Measurements from ENCODE around the gene CUL4A. TPM values are rescaled to one million over a fixed set of nuclear protein-coding genes. Genes with fewer than 3 reads are reported as not detected.

The CUL4A gene
- total and polyA plus RNA-seq, 8 donors: 48.0 to 98.0 (median 87.5) TPM

DNA sequence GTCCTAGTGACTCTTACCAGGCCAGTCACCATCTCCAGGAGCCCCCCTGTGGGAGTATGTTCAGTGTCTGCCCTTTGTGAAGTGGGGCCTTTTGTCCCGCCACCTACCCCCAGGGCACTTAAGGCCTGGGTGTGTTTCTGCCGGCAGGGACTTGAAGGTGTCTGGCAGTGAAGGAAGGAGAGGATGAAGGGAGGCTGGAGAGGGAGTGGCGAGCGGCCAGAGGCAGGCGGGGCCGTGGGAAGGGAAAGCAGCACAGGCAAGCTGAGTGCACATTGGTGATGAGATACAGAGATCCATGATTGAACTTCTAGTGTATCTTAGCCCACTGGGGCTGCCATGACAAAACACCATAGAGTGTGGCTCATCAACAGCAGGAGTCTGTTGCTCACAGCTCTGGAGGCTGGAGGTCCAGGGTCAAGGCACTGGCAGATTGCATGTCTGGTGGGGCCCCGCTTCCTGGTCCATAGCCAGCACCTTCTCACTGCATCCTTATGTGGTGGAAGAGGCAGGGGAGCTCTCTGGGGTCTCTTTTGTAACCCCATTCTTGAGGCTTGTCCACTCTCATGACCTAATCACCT, 17.5 kb downstream of the CUL4A start:
- H3K27me3 ChIP-seq: no peaks in the 10 kb centered on the region
- TF ChIP-seq, protein P1, sequence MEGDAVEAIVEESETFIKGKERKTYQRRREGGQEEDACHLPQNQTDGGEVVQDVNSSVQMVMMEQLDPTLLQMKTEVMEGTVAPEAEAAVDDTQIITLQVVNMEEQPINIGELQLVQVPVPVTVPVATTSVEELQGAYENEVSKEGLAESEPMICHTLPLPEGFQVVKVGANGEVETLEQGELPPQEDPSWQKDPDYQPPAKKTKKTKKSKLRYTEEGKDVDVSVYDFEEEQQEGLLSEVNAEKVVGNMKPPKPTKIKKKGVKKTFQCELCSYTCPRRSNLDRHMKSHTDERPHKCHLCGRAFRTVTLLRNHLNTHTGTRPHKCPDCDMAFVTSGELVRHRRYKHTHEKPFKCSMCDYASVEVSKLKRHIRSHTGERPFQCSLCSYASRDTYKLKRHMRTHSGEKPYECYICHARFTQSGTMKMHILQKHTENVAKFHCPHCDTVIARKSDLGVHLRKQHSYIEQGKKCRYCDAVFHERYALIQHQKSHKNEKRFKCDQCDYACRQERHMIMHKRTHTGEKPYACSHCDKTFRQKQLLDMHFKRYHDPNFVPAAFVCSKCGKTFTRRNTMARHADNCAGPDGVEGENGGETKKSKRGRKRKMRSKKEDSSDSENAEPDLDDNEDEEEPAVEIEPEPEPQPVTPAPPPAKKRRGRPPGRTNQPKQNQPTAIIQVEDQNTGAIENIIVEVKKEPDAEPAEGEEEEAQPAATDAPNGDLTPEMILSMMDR (IDR thresholded peaks at IDR 0.05): no peak
- DNase-seq (peak in 2 of 4 donors; percentile 43 to 52), ATAC-seq (peak; percentile 59)
- H3K27ac ChIP-seq: no peak overlapping the region
- H3K9me3 ChIP-seq: no peaks in the 10 kb centered on the region
- H3K4me1 ChIP-seq: peaks cover 0 to 3% of the 10 kb centered on the region in 2 donors
- H3K36me3 ChIP-seq: peaks cover 0 to 99% of the 10 kb centered on the region in 2 donors
- intact Hi-C loops (cut with DNase I): no loop called here
- no peak overlapping the region for H3K4me3 ChIP-seq

DNA sequence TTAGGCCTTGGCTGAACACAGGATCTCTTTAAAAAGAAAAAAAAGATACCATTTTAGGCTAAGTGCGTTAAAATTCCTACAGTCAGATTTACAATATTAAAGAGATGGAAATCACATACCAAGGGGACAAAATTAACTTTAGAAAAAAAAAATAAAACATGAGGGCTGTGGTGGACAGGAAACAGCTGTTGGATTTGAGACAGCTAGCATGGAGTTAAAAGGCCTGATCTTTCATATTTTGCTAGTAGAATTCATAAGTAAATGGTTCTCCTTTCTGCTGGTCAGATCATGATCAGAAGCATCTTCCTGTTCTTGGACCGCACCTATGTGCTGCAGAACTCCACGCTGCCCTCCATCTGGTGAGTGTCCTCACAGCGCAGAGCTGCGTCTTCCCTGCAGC, 19.7 kb downstream of the CUL4A start:
- peaks cover 0 to 98% of the 10 kb centered on the region in 2 donors for H3K36me3 ChIP-seq
- intact Hi-C loops (cut with DNase I): no loop called here
- TF ChIP-seq, protein P1 (IDR thresholded peaks at IDR 0.05): no peak

DNA sequence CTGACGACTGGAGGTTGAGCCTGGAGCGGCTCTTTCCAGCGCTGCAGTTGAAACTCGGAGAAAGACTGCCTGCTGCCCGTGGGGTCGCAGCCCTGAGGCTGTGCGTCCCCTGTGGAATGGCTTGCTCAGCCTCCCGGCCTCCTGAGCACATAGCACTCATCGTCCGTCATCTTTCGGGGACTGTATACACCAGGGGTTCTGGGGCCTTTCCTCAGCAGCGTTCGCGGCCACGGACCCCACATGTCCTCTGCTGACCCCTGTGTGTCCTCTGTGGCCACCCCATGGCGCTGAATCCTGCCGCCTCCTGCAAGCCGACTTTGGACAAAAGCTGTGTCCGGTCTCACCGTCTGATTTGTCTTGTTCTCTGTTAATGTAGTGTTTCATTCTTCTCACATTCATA, 20.4 kb downstream of the CUL4A start:
- H3K4me3 ChIP-seq: no peak overlapping the region
- TF ChIP-seq, protein P1 (IDR thresholded peaks at IDR 0.05): no peak
- H3K27me3 ChIP-seq: no peaks in the 10 kb centered on the region
- H3K9me3 ChIP-seq: no peaks in the 10 kb centered on the region
- H3K36me3 ChIP-seq: peaks cover 0 to 97% of the 10 kb centered on the region in 2 donors
- intact Hi-C loops (cut with DNase I): no loop called here
- no peak for ATAC-seq
- DNase-seq: peak in 1 of 4 donors; percentile 59
- no peak overlapping the region for H3K27ac ChIP-seq
- peaks cover 0 to 3% of the 10 kb centered on the region in 2 donors for H3K4me1 ChIP-seq

More for the DNA sequence above, 19.7 kb downstream of the CUL4A start:
- Histone ChIP-seq H3K27ac (no peak overlapping the region), H3K9me3 (no peaks in the 10 kb centered on the region), H3K4me3 (no peak overlapping the region), H3K4me1 (peaks cover 0 to 3% of the 10 kb centered on the region in 2 donors), H3K27me3 (no peaks in the 10 kb centered on the region)
- peak in 2 of 4 donors; percentile 81 to 86 for DNase-seq
- no peak for ATAC-seq

DNA sequence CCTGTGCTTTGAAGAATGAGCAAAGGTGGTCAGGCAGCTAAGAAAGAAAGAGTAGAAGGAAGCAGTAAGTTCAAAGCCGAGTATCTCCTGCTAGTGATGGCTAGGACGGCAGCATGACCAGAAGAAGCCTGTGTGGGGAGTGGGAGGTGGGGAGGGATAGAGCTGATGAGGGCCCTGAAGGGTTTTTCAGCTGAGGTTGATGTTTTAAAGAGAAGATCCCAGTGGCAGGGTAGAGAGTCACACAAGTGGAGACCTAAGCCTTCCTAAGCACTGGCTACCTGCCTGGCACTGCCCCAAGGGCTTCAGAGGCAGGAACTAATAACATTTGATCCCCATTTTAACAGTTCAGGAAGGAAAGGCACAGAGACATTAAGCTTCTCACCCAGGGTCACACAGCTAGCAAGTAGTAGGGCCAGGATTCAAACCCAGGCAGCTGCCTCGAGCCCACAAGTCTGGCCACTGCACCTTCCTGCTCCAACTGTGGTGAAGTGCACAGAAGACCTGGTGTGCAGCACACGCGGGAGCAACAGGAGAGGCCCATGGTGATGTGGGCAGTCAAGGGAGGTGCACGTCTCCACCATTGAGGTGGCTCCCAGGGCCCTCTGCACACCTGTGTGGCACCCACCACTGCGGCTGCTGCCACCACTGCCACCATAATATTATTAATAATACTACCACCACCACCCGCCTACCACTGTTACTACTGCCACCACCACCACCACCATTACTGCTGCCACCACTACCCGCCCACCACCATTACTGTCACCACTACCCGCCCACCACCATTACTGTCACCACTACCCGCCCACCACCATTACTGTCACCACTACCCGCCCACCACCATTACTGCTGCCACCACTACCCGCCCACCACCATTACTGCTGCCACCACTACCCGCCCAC, 22.1 kb downstream of the CUL4A start:
- Histone ChIP-seq H3K4me1 (peaks cover 0 to 3% of the 10 kb centered on the region in 2 donors), H3K9me3 (no peaks in the 10 kb centered on the region), H3K36me3 (peaks cover 0 to 95% of the 10 kb centered on the region in 2 donors), H3K27ac (no peak overlapping the region), H3K4me3 (no peak overlapping the region), H3K27me3 (no peaks in the 10 kb centered on the region)
- peak in 1 of 4 donors; percentile 55 for DNase-seq
- TF ChIP-seq, protein P1 (IDR thresholded peaks at IDR 0.05): no peak
- ATAC-seq: no peak
- intact Hi-C loops (cut with DNase I): no loop called here
